Measurements from ENCODE around the gene RBMS1. TPM values are rescaled to one million over a fixed set of nuclear protein-coding genes. Genes with fewer than 3 reads are reported as not detected.
A peak's percentile ranks its signal among the peaks of the same experiment; 100 is the strongest.

The RBMS1 gene
- total and polyA plus RNA-seq, 2 of the 13 experiments (the other 11 are each of a cell fraction or from before 2014, with no cell fraction given), result 55.5 to 110 TPM

DNA sequence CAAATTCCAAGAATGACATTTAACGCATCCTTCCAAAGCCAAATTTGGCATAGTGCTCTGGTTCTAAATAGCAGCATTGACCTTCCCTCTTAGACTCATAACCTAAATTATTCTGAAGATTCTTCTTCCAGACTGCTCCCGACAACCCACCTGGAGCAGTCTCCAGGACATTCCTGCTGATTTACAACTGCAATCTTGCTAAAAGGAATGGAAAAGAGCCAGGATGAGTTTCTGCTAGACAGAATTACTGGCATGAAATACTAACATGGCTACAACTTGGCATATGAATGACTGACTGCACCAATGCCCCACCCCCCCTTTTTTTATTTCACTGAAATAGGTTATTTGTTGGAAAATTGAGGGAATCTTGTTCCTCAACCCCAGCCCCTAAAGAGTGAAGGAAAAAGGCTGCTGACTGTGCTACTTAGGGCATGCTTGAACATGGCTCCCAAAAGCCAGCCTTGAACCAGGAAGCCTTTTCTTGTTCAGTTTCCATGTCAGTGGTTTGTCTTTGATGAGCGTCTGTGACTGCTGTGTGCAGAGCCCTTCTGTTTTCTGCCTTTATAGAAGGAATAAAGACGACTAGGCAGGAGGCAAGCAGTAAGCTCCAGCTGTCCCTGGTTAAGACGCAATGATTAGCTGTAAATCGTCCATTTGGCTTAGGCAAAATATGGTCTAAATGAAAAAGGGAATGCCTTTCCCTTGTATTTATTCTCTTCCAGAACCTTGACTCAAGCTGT, 246.1 kb downstream of the RBMS1 start (continued):
- TF ChIP-seq SRY (CRISPR knock-in tag; IDR thresholded peaks at IDR 0.05) (no peak), RBM39 (IDR thresholded peaks at IDR 0.05; ENCODE audit: low read depth, low read length, poor library complexity, severe bottlenecking) (no peak), KDM4B (CRISPR knock-in tag; IDR thresholded peaks at IDR 0.05) (no peak)
- TF ChIP-seq, protein P1, sequence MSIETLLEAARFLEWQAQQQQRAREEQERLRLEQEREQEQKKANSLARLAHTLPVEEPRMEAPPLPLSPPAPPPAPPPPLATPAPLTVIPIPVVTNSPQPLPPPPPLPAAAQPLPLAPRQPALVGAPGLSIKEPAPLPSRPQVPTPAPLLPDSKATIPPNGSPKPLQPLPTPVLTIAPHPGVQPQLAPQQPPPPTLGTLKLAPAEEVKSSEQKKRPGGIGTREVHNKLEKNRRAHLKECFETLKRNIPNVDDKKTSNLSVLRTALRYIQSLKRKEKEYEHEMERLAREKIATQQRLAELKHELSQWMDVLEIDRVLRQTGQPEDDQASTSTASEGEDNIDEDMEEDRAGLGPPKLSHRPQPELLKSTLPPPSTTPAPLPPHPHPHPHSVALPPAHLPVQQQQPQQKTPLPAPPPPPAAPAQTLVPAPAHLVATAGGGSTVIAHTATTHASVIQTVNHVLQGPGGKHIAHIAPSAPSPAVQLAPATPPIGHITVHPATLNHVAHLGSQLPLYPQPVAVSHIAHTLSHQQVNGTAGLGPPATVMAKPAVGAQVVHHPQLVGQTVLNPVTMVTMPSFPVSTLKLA (IDR thresholded peaks at IDR 0.05), result no peak

DNA sequence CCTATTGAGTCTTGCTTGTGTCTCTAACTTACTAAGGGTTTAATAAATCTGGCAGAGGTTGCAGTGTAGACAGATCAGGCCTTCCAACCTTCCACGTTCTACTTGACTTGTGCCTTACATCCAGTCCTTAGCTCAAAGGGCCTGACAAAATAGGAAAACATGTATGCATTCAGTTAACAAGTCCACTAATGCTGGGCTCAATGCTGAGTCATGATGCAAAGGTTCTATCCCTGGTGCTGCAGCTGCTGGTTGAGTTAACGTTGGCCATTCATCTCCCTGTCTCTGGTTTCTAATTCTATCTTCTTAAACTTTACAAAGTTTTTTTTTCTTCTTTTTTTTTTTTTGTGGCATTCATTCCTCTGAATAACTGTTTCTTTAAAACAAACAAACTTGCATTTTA, 247.3 kb downstream of the RBMS1 start:
- Histone ChIP-seq H3K4me2 (ENCODE audit: low read depth, low read length) (no peak overlapping the region), H3K4me1 (ENCODE audit: insufficient read depth, low read length) (no peaks in the 10 kb centered on the region), H4K20me1 (ENCODE audit: insufficient read depth, low read length) (no peaks in the 10 kb centered on the region), H3K27me3 (ENCODE audit: control insufficient read depth in 1 of 2, insufficient read depth in 2 of 2, low read length in 2 of 2) (no peaks in the 10 kb centered on the region), H3K79me2 (ENCODE audit: insufficient read depth, low read length) (no peaks in the 10 kb centered on the region), H3K27ac (ENCODE audit: extremely low read length, insufficient read depth, low read length) (no peak overlapping the region), H3K36me3 (replicated peaks in 1 of 2; ENCODE audit: control insufficient read depth in 1 of 2, insufficient read depth in 2 of 2, low read length in 2 of 2) (no peaks in the 10 kb centered on the region), H2AFZ (ENCODE audit: low read length) (no peak overlapping the region), H3K9me3 (ENCODE audit: low read length) (no peaks in the 10 kb centered on the region), H3K9ac (ENCODE audit: insufficient read depth, low read depth, low read length) (no peak overlapping the region), H3K4me3 (replicated peaks in 1 of 3; ENCODE audit: insufficient read depth in 1 of 3, low read depth in 2 of 3, low read length in 3 of 3) (no peak overlapping the region)
- FAIRE-seq, result no peak
- 14% methylated on average over 2 of the region's 2 CpGs for WGBS (ENCODE audit: low lambda C conversion rate)
- no peak for DNase-seq (ENCODE audit: low spot score)
- no peak for ATAC-seq
- ChIA-PET CTCF (ENCODE audit: low intra/inter-chr PET ratio, low total read pairs) (no interaction called here), POLR2A (no interaction called here)
- intact Hi-C loops (cut with micrococcal nuclease; ENCODE audit: unreplicated experiment), result no loop called here
- TF ChIP-seq NFE2L2 (IDR thresholded peaks at IDR 0.05; ENCODE audit: low read length) (peak; percentile 74; the same call in 1 of the 2 replicates), NFE2 (CRISPR knock-in tag; IDR thresholded peaks at IDR 0.05) (peak; percentile 72; the same call in 1 of the 2 replicates), MAFK (conservative IDR thresholded peaks at IDR 0.05 in 1 of 2, IDR thresholded peaks at IDR 0.05 in 1 of 2; ENCODE audit: low read length in 2 of 2) (peak; percentile 17 to 27; a peak in 2 of 4 replicates), MYC (CRISPR knock-in tag; IDR thresholded peaks at IDR 0.05; ENCODE audit: borderline replicate concordance) (no peak), MAFF (IDR thresholded peaks at IDR 0.05; ENCODE audit: low read depth, low read length) (0 out of 2 replicates have a peak, but pooled peaks have one; percentile 6), ZNF720 (CRISPR knock-in tag; IDR thresholded peaks at IDR 0.05) (no peak), ZNF616 (CRISPR knock-in tag; IDR thresholded peaks at IDR 0.05; ENCODE audit: low read depth) (no peak), ZNF292 (CRISPR knock-in tag; IDR thresholded peaks at IDR 0.05; ENCODE audit: borderline replicate concordance, low read depth) (no peak)
- TF ChIP-seq, protein P2, sequence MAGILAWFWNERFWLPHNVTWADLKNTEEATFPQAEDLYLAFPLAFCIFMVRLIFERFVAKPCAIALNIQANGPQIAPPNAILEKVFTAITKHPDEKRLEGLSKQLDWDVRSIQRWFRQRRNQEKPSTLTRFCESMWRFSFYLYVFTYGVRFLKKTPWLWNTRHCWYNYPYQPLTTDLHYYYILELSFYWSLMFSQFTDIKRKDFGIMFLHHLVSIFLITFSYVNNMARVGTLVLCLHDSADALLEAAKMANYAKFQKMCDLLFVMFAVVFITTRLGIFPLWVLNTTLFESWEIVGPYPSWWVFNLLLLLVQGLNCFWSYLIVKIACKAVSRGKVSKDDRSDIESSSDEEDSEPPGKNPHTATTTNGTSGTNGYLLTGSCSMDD (CRISPR knock-in tag; IDR thresholded peaks at IDR 0.05), result no peak
- TF ChIP-seq, protein P3, sequence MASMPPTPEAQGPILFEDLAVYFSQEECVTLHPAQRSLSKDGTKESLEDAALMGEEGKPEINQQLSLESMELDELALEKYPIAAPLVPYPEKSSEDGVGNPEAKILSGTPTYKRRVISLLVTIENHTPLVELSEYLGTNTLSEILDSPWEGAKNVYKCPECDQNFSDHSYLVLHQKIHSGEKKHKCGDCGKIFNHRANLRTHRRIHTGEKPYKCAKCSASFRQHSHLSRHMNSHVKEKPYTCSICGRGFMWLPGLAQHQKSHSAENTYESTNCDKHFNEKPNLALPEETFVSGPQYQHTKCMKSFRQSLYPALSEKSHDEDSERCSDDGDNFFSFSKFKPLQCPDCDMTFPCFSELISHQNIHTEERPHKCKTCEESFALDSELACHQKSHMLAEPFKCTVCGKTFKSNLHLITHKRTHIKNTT (CRISPR knock-in tag; IDR thresholded peaks at IDR 0.05), result no peak
- TF ChIP-seq, protein P4, sequence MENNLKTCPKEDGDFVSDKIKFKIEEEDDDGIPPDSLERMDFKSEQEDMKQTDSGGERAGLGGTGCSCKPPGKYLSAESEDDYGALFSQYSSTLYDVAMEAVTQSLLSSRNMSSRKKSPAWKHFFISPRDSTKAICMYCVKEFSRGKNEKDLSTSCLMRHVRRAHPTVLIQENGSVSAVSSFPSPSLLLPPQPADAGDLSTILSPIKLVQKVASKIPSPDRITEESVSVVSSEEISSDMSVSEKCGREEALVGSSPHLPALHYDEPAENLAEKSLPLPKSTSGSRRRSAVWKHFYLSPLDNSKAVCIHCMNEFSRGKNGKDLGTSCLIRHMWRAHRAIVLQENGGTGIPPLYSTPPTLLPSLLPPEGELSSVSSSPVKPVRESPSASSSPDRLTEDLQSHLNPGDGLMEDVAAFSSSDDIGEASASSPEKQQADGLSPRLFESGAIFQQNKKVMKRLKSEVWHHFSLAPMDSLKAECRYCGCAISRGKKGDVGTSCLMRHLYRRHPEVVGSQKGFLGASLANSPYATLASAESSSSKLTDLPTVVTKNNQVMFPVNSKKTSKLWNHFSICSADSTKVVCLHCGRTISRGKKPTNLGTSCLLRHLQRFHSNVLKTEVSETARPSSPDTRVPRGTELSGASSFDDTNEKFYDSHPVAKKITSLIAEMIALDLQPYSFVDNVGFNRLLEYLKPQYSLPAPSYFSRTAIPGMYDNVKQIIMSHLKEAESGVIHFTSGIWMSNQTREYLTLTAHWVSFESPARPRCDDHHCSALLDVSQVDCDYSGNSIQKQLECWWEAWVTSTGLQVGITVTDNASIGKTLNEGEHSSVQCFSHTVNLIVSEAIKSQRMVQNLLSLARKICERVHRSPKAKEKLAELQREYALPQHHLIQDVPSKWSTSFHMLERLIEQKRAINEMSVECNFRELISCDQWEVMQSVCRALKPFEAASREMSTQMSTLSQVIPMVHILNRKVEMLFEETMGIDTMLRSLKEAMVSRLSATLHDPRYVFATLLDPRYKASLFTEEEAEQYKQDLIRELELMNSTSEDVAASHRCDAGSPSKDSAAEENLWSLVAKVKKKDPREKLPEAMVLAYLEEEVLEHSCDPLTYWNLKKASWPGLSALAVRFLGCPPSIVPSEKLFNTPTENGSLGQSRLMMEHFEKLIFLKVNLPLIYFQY (CRISPR knock-in tag; IDR thresholded peaks at IDR 0.05; ENCODE audit: borderline replicate concordance), result no peak
- BruUV-seq (replicated peaks), result no TSS peak
- in situ Hi-C loops (cut with HindIII; ENCODE audit: extremely low pct_ligation_motif_present, low pct_unique_long_range_greater_than_20kb), result no loop called here

Measured in HepG2 (cell line).